ENCODE measurements around the gene DPP10.

DNA sequence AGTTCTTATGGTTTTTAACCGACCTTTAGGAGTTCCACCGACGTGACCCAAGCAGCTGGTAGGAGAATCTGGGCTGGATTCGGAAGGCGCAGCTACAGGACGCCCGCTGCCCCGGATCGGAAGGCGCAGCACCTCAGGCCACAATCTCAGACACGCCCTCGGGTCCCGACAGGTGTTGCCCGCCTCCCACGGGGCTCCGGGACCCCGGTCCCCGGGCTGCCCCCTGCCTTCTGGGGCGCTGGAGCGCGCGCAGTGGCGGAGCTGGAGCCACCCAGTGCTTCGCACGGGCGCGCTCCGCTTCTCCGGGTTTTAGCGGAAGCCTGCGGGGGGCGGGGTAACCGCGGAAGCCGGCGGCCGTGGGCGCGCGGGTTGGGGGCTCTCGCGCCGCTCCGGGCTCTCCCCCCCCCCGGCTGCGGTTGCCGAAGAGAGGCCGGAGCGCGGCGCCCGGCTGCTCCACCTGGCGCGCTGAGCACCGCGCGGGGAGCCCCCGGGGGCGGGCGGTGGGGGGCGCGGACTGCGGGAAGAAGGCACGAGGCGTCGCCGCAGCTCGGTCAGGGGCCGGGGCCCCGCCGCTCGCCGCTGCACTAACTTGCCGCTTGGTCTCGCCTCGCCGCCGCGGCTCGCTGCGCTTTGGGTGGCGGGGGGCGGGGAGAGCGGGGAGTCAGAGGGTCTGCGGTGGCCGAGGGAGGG, 718.8 kb downstream of the DPP10 start:
- TF ChIP-seq, protein P1, sequence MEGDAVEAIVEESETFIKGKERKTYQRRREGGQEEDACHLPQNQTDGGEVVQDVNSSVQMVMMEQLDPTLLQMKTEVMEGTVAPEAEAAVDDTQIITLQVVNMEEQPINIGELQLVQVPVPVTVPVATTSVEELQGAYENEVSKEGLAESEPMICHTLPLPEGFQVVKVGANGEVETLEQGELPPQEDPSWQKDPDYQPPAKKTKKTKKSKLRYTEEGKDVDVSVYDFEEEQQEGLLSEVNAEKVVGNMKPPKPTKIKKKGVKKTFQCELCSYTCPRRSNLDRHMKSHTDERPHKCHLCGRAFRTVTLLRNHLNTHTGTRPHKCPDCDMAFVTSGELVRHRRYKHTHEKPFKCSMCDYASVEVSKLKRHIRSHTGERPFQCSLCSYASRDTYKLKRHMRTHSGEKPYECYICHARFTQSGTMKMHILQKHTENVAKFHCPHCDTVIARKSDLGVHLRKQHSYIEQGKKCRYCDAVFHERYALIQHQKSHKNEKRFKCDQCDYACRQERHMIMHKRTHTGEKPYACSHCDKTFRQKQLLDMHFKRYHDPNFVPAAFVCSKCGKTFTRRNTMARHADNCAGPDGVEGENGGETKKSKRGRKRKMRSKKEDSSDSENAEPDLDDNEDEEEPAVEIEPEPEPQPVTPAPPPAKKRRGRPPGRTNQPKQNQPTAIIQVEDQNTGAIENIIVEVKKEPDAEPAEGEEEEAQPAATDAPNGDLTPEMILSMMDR (conservative IDR thresholded peaks at IDR 0.05), result no peak
- no peak for TF ChIP-seq ZFX (IDR thresholded peaks at IDR 0.05)

Measured in C4-2B (cell line).